HT-29 (cell line): ENCODE results near the gene IQSEC1. TPM values are rescaled to one million over a fixed set of nuclear protein-coding genes. Genes with fewer than 3 reads are reported as not detected.

ENCODE experiments used
- DNase-seq: peaks from one replicate; pipeline ENCODE4 v3.0.0-alpha.2; 2015; ENCODE audit warnings: low spot score
- total RNA-seq: library from RNA; depleted of rRNA; stranded (reverse); fragments of >200 nt; shearing (Covaris generic); gene quantifications from 2 replicates; pipeline ENCODE4 v1.2.3, GENCODE V29; 2014

IQSEC1 gene
- total RNA-seq, 1 experiment from 2014 or later: 4.8 TPM

- DNase-seq: no peak
These were observed 87.2 kb downstream of the IQSEC1 start for GRCh38 chr3:12986031-12986430.

GRCh38 chr3:12985148-12985547, 88.1 kb downstream of the IQSEC1 start:
- no peak for DNase-seq

GRCh38 chr3:12984023-12984823, 89.0 kb downstream of the IQSEC1 start:
- peak; percentile 70 for DNase-seq

- DNase-seq: no peak
These were observed 89.9 kb downstream of the IQSEC1 start for GRCh38 chr3:12983319-12983718.

GRCh38 chr3:12982619-12983101, 90.6 kb downstream of the IQSEC1 start:
- no peak for DNase-seq

- no peak for DNase-seq
These were observed 91.6 kb downstream of the IQSEC1 start for GRCh38 chr3:12981306-12982275.

- DNase-seq: no peak
These were observed 92.5 kb downstream of the IQSEC1 start for GRCh38 chr3:12980596-12981290.

GRCh38 chr3:12979947-12980487, 93.2 kb downstream of the IQSEC1 start:
- DNase-seq: no peak

- DNase-seq: no peak
These were observed 93.9 kb downstream of the IQSEC1 start for GRCh38 chr3:12979151-12979946.

- DNase-seq: no peak
These were observed 94.5 kb downstream of the IQSEC1 start for GRCh38 chr3:12978682-12979081.

GRCh38 chr3:12977117-12977808, 96.0 kb downstream of the IQSEC1 start:
- DNase-seq: no peak

- DNase-seq: no peak
These were observed 97.3 kb downstream of the IQSEC1 start for GRCh38 chr3:12975748-12976522.

- DNase-seq: no peak
These were observed 98.4 kb downstream of the IQSEC1 start for GRCh38 chr3:12974819-12975218.

- no peak for DNase-seq
These were observed 98.9 kb downstream of the IQSEC1 start for GRCh38 chr3:12974334-12974733.

GRCh38 chr3:12973827-12974226, 99.4 kb downstream of the IQSEC1 start:
- no peak for DNase-seq

GRCh38 chr3:12972781-12973702, 100.2 kb downstream of the IQSEC1 start:
- DNase-seq: no peak

- DNase-seq: no peak
These were observed 101.2 kb downstream of the IQSEC1 start for GRCh38 chr3:12972043-12972442.

- DNase-seq: no peak
These were observed 102.5 kb downstream of the IQSEC1 start for GRCh38 chr3:12970684-12971083.
